Psoas muscle (tissue), 8 donors: ENCODE data around the gene PSMG1. TPM values are rescaled to one million over a fixed set of nuclear protein-coding genes. Genes with fewer than 3 reads are reported as not detected.

Experiments used
- ATAC-seq, 4 donors: fragments of 200-7000 bp; cut with Tn5 transposase; one replicate each; pipeline ENCODE4 v1.9.1; 2020; ENCODE audit warnings: moderate library complexity in 3 of 4, mild to moderate bottlenecking in 2 of 4
- DNase-seq, 2 donors: peaks; one replicate each; pipeline ENCODE4 v3.0.0-alpha.2; 2020
- H3K27ac ChIP-seq: fragments of 200-600 bp; one replicate; pipeline ENCODE4 v1.8.0; 2022
- H3K27me3 ChIP-seq, 3 donors: fragments of 200-600 bp in 1 of 3; one replicate each; pipeline versions ENCODE4 v1.6.1 to v1.8.0; 2013 to 2022; ENCODE audit warnings: low read length in 2 of 3, mild to moderate bottlenecking in 2 of 3, moderate library complexity in 1 of 3; ENCODE audit not compliant: insufficient read depth in 3 of 3
- H3K36me3 ChIP-seq, 2 donors: fragments of 200-600 bp in 1 of 2; one replicate each; pipeline versions ENCODE4 v1.6.1 to v1.8.0; 2013 to 2022; ENCODE audit warnings: low read depth in 1 of 2, mild to moderate bottlenecking in 1 of 2, moderate library complexity in 1 of 2; ENCODE audit not compliant: insufficient read depth in 1 of 2
- H3K4me1 ChIP-seq: fragments of 200-600 bp; one replicate; pipeline ENCODE4 v1.8.0; 2022
- H3K4me3 ChIP-seq: fragments of 200-600 bp; one replicate; pipeline ENCODE4 v1.8.0; 2022; ENCODE audit warnings: mild to moderate bottlenecking
- H3K9me3 ChIP-seq: fragments of 200-600 bp; one replicate; pipeline ENCODE4 v1.8.0; 2022
- CTCF ChIP-seq: fragments of 200-600 bp; IDR thresholded peaks from one replicate; pipeline ENCODE4 v1.8.0; 2022; ENCODE audit warnings: antibody characterized with exemption
- WGBS, 3 donors: extraction: QIAGEN DNeasy Blood & Tissue Kit; methylation state at CpG; one replicate each; pipeline versions ENCODE4 v1.1.6 to v1.1.7; 2013; 5-methylcytosine and 5-hydroxymethylcytosine counted together
- intact Hi-C, 2 donors: fragments of 100-400 bp; cut with DNase I; formaldehyde crosslinking; loops; one replicate each; pipeline versions ENCODE4 v1.11.0 to v1.14.2; 2022
- polyA plus RNA-seq, 3 donors: library from polyadenylated mRNA; stranded (reverse); fragments of 200-250 nt; gene quantifications; one replicate each; pipeline ENCODE4 v1.2.3, GENCODE V29; 2013
- total RNA-seq, 4 donors: library from RNA; stranded (reverse); fragmentation: NEBNext Ultra II Directional in 2 of 4; extraction: Animal tissue kit (Norgen Biotek cat#: 25700) in 2 of 4; gene quantifications; one replicate each; pipeline versions ENCODE4 v1.2.1 to v1.2.4, GENCODE V29; 2021 to 2023
- donor health status: healthy with polysubstance abuse.
- donor health status: DM: no; HTN: no; CAD: no; lungs with moderate emphysema.
- donor health status: Bipolar disorder and iron deficiency.
- donor health status: healthy.
- donor health status: DM: yes; HTN: yes; CAD: no.
- donor health status: DM: no; HTN: no; CAD: no.
- donor health status: DM: no; HTN: no; CAD: no.
- donor health status: DM: yes; HTN: yes; CAD: no.

Gene PSMG1
- total and polyA plus RNA-seq, 7 donors, result 20.5 to 52.1 (median 44.0) TPM

- no peak for ATAC-seq
- Histone ChIP-seq H3K4me1 (no peaks in the 10 kb centered on the region), H3K27ac (peak overlapping the region; percentile 41), H3K4me3 (no peak overlapping the region), H3K9me3 (no peaks in the 10 kb centered on the region), H3K27me3 (no peaks in the 10 kb centered on the region), H3K36me3 (no peaks in the 10 kb centered on the region)
- intact Hi-C loops, result no loop called here
- no peak for TF ChIP-seq CTCF
- no peak for DNase-seq
- WGBS, 3 donors, result 71 to 85% (median 79%) methylated on average over 3 of the region's 3 CpGs
Observed at GRCh38 chr21:39142972-39143371, 40.3 kb downstream of the PSMG1 start.

- DNase-seq, result no peak
- ATAC-seq, result no peak
- Histone ChIP-seq H3K36me3 (no peaks in the 10 kb centered on the region), H3K27me3 (no peaks in the 10 kb centered on the region), H3K27ac (no peak overlapping the region), H3K9me3 (no peaks in the 10 kb centered on the region), H3K4me1 (no peaks in the 10 kb centered on the region), H3K4me3 (no peak overlapping the region)
- intact Hi-C loops, result no loop called here
- TF ChIP-seq CTCF, result no peak
- WGBS, 3 donors, result 76 to 78% (median 78%) methylated on average over 3 of the region's 3 CpGs
Observed at GRCh38 chr21:39141502-39141901, 41.7 kb downstream of the PSMG1 start.

- 82 to 85% (median 82%) methylated on average over 14 of the region's 14 CpGs for WGBS, 3 donors
- intact Hi-C loops, result loop anchor here (2.0 to 5.0 kb wide), 4 partner anchors 403 to 633 kb away; no protein-coding TSS in a partner anchor
- Histone ChIP-seq H3K4me3 (no peak overlapping the region), H3K27ac (no peak overlapping the region), H3K36me3 (no peaks in the 10 kb centered on the region), H3K4me1 (no peaks in the 10 kb centered on the region), H3K9me3 (no peaks in the 10 kb centered on the region), H3K27me3 (no peaks in the 10 kb centered on the region)
- DNase-seq (no peak), ATAC-seq (no peak)
- no peak for TF ChIP-seq CTCF
Observed at GRCh38 chr21:39137248-39138178, 45.7 kb downstream of the PSMG1 start.

- peak; percentile 23 to 71 (median 36) for ATAC-seq
- H3K27ac ChIP-seq, result no peak overlapping the region
- no peak overlapping the region for H3K4me3 ChIP-seq
- H3K4me1 ChIP-seq, result no peaks in the 10 kb centered on the region
- H3K27me3 ChIP-seq, result no peaks in the 10 kb centered on the region
- no peak for DNase-seq
- TF ChIP-seq CTCF, result no peak
- intact Hi-C loops, result loop anchor here in 1 of 2 donors (5.0 kb wide), 2 partner anchors 404 to 629 kb away; no protein-coding TSS in a partner anchor
- WGBS, 3 donors, result 77 to 94% (median 85%) methylated on average over 5 of the region's 5 CpGs
- H3K9me3 ChIP-seq, result no peaks in the 10 kb centered on the region
- H3K36me3 ChIP-seq, result no peaks in the 10 kb centered on the region
Observed at GRCh38 chr21:39136711-39137110, 46.5 kb downstream of the PSMG1 start.
